Forelimb muscle (tissue), 1 donor: ENCODE results near the gene STK24. TPM values are rescaled to one million over a fixed set of nuclear protein-coding genes. Genes with fewer than 3 reads are reported as not detected.

Experiments
- DNase-seq: peaks from one replicate; pipeline ENCODE4 v3.0.0-alpha.2; 2013; ENCODE audit warnings: low read depth
- polyA plus RNA-seq: library from polyadenylated mRNA; unstranded; fragments of 120-200 nt; gene quantifications from one replicate; pipeline ENCODE4 v1.2.1, GENCODE V29; 2013; ENCODE audit not compliant: insufficient read length

STK24 gene
- polyA plus RNA-seq, 1 donor = 41.5 TPM

DNA sequence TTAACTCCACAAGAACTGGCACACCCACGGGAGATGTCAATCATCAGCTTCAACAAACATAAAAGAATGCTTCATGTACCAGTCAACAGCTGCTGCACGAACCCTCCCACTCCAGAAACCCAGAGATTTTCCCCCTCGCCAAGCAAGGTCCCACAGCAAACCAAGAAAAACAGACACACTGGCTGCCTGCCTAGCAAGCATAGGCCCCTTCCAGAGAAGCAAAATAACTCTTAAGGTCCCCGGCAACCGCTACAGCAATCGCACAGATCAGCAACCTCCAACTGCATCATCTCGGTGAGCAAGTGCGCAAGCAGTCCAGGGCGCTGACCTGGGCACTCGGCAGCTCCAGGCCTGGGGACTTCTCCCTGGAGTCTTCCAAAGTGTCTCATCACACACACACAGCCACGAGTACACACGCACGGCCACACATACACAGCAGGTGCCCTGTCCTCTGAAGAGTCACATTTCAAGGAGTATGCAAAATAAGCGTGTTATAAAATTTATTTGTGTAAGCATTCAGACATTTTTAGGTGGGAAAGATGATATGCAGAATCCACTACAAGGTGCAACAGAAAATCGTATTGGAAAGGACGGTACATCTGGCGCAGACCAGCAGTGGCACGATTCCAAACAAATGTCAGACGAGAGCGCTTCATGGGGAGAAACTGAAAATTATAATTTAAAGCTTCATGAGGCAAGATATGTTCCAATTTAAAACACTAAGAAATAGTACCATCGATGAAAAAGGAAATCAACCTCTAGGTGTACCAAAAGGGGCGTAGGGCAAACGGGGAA, 125.0 kb downstream of the STK24 start:
- DNase-seq = no peak

DNA sequence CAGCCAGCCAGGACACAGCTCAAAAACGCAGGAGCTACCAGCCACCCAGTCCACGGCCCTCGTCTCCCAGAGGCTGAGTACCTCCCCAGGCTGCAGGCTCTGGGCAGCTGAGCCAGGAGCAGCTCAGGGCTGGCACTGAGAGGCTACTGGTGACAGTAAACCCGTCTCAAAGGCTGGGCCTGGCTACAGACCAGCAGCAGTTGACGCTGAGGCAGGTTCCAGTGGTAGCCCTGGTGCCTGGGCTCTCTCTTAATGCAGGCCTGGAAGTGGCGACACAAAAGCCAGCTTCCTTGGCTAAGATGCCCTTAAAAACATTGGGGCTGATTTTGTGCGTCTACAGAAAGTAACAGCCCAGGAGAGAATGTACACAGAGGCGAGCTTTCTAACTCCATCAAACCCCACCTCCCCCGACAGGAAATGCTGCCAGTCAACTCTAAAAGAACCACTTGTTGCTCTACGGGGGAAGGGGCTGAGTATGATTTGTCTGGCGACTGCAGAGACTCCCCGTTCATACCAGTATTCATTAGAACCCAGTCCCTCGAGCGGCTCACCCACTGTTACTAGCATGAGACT, 126.3 kb downstream of the STK24 start:
- no peak for DNase-seq

DNA sequence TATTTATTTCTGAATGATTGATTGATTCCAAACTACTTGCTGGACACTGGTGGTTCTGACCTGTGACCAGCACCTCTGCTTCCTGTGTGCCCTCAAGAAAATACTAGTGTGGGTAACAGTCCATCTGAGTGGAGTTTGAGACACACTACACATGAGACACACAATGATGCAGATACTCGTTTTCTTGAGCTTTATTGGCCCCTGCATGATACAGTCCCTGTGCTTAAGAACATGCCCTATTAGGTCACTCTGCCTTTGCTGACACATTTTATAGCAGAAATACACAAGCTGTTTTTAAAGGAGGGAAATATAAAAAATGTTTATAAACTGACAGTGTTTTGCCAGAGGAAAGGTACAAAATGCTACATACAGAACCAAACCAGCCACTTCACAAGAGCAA, 126.9 kb downstream of the STK24 start:
- DNase-seq = no peak

DNA sequence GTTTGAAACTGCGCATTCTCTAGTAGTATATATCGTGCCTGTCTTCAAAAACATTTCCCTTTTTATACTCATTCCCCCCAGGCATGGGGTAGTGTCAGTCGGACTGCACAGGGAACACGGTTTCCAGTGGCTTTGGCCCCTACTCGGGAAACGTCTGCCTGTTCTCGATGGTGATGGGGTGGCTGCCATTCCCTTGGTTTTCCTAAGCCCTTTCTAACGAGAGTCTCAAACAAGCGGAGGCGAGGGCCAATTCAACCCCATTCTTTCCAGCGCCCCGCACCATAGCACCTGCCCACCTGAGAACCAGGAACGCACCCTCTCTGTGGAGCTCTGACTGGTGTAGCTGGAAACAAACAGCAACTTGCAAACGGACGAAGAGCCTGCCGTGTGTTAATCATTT, 127.6 kb downstream of the STK24 start:
- no peak for DNase-seq

DNA sequence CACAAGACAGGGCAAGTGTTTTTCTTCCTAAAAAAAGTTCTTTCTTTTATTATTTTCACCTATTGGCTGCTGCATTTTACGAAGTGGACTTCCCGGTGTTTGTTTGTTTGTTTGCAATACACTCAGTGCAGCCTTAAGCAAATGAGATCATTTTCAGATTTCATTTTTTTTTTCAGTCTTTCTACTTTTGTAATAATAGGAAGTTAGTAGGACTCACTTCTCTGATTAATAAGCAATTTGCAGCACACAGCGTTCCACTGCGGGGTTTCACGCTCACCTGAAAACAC, 128.3 kb downstream of the STK24 start:
- no peak for DNase-seq

DNA sequence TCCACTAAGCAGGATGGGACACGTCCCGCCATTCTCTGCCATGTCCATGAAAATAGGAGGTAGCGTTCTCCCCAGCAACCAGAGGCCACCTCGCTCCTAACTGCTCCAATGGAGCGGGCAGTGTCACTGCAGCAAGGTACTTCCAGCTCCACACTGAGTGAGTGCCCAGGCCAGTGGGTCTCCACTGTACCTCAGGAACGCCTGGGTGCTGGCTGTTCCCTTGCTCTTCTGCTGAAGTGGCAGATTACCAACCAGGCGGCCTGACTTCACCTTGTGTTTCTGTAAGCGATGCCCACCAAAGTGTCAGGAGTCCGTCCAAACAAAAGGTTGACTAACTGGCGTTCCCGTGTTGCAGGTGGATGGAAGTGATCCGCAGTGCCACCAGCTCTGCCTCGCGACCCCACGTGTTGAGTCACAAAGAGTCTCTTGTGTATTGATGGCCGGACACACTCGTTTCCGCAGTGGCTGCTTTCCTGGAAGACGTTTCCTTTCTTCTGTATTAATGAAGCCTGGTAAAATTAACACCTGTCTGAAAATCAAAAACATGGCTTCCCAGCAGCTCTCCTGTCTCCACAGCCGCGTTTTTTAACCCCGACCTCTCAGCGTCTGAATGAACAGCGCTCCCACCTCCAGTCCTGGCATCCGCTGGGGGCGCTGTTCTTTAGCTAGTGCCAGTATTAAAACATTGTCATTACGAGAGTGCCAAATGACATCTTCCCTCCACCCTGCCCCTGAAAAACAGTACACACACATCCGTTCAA, 128.8 kb downstream of the STK24 start:
- DNase-seq = no peak

DNA sequence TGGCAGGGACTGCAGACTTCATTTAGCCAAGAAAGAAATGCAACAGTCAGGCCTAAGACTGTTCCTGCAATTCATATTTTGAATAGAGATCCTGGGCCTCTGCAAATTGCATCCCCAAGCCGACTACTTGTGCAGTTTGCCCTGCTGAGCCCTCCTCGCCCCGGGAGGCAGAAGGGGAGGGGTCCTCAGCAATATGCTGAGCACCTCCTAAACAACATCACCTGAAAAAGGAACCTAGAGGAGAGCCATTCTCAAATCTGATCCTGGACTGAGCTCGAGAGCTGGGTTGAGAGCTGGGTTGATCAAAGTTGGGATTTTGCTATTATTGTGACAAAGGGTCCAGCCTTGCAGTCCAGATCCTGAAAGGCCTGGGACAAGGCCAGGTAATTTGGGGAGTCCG, 129.8 kb downstream of the STK24 start:
- no peak for DNase-seq

DNA sequence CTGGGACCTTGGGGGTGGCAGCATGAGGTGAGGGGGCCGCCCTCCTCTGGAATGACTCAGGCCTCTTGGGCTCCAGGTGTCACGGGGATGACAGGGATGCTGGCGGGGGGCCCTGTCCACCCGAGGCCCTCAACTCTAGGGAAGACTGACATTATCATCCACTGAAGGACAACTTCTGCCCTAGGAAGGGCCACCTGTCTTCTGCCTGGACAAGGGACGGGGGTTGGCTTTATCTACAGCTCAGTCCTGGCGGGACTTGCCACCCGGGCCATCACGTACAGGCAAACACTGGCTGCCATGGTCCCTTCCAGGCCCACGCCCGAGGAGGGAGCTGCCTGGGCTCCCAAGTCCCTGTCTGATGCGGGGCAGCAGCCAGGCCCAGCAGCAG, 130.7 kb downstream of the STK24 start:
- no peak for DNase-seq

DNA sequence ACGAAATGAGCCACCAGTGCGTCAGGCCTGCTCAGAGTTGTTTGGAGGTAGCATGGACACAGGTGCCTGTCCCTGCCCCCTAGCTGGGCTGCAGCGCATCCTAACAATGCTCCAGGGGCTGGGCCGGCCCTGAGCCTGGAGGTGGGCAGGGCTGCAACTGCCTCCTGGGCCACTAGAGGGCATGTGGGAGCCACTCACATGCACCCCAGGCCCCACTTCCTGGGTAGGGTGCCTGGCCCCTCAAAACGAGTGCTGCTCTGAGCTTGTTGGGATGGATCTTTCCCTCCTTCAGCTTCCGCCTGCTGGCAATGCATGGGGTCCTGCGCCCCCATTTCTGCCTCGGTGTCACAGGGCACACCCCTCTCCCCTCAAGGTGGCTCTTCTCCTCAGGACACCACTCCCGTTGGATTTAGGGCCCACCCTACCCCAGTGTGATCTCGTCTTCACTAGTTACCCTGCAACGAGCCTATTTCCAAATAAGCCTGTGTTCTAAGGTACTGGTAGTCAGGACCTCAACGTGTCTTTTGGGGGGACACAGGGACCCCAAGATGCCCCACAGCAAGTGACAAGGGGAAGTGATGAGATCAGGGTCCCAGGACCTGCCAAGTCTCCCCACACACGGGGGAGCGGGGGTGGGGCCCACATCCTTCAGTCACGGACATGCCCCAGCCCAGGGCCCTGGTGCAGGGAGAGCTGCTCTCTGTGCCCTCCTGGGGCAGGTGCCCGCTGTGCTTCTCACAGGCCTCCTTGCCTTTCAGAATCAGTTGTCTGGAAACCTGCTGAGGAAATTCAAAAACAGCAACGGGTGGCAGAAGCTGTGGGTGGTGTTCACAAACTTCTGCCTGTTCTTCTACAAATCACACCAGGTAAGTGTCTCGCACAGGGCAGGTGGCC, 131.3 kb downstream of the STK24 start:
- DNase-seq = no peak

DNA sequence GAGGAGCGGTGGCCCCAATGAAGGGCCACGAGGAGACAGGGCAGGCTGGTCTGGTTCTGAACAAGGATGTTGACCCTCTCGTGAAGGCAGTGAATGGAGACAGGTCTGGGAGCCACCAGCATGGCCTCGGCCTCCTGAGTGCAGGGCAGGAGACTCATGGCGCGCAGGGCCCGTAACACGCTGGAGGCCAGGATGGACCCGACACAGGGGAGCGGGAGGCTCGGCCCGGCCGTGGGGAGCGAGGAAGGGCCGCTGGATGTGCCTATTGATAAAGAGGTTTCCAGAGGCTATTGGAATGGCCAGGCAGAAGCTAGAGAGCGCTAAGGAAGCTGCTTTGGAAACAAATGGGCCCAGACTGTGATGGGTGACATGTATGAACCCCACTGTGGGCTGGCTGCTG, 132.5 kb downstream of the STK24 start:
- no peak for DNase-seq

DNA sequence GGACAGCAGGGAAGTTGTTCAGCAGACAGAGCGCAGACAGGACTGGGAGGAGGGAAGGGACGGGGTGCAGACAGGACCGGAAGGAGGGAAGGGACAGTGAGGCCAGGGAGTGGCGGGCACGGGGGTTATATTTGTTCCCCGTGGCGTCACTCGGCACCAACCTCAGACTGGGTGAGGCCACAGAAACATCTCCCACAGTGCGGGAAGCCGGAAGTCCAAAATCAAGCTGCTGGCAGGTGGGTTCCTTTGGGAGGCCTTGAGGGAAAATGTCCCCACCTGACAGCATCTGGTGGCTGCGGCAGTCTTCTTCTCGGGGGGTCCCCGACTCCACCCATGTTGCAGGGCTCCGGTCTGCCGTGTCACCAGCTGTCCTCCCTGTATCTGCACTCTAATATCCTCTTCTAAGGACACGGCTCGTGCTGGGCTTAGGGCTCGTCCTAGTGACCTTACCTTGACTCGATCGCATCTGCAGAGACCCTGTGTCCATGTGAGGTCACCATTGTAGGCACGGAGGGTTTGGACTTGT, 133.0 kb downstream of the STK24 start:
- DNase-seq = no peak

DNA sequence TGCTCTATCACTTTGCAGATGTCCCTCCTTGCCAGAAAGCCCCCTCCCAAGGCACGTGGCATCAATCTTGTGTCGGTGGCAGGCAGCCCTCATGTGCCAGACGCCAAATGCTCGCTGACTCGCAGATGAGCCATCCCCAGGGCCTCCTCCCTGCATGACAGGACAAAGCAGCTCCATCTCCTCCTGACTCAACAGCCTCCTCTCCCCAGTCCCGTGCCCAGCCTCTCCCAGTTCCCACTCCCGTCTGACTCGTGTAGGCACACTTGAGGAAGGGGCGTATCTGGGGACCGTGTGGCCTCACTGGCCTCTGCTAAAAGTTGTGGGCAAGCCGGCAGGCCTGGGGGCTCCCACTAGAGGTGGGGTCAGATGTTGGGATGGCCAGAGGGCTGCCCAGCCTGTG, 133.6 kb downstream of the STK24 start:
- DNase-seq = no peak

DNA sequence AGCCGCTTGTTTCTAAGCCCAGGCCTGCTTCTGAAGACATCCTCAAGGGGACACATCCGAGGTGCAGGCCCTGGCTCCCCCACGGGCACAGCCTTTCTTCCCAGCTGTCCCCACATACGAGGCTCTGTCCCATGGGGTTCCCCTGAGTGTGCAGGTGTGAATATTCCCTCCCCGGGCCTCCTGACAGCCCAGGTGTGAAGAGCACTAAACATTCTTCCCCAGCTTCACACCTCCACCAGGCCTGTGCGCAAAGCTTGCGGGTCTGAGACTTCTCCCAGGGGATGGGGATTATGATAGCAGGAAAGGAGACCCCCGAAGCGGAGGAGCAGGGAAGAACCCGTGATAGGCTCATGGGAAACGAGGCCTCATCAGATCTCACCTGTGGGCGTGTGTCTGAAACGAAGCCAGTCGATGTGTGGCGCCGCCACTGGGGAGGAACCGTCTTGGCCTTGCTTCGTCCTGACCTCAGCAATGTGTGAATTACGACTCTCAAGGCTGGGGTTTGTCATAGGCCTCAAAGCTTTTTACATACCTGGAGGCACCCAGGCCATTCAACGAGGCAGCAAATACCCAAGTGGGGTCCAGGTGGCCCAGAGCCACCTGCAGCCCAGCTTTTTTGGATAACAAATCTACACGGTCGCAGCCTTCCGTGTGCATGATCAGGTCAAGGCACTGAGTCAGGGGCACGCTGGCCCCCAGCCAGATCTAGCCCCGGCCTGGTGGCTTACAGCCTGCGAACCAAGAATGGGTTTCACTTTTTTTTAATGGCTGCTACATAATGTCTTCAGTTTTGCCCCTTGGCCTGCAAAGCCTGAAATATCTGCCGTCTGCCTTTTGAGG, 134.3 kb downstream of the STK24 start:
- DNase-seq = no peak

DNA sequence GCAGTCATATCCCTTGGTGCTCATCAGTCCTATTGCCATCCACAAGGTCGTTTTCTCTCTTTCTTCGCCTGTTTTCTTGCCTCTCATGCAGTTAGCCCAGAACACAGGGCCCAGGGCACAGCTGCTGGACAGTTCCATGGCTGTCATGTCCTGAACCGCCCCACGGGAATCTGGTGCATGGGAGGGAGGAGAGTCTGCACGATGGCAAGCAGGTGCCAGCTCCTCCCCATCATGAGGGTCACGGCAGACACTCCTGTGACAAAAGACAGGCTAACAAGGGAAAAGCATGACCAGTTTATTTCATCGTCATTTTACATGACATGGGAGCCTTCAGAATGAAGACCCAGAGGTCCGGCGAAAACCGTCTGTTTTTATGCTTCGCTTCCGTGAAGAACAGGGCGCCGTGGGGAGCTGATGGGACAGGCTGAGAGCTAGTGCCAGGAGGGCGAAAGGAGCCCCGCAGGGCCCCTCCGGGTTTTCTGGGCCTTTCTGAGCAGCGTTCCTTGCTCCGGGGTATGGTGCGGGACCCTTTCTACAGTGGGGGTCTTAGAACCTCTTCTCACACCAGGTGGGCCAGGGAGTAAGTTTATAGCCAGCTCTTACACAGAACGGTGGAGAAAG, 135.7 kb downstream of the STK24 start:
- no peak for DNase-seq

DNA sequence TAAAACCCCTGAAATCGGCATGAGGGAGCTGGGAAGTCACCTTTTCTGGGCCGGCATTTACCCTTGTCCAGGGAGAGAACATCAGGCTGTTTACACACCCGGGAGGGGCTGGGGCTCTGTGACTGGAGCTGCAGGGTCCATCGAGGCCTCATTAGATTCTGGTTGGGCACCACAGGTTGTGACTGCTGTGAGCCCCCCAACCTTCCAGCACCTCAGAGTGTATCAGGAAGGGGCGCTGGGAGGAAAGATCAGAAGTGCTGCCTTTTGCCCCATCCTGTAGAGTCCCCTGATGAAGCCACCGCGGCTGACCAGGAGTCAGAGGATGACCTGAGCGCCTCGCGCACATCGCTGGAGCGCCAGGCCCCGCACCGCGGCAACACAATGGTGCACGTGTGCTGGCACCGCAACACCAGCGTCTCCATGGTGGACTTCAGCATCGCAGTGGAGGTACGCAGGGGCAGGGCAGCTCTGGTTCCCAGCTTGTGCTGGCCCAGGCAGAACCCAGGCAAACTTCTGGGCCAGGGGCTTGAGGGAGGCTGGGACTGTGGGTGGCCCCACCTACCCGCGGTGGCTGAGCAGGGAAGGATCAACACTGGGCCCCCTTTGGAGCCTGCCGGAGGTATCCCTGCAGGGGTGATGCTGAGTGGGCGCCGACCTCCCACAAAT, 136.4 kb downstream of the STK24 start:
- DNase-seq = no peak

DNA sequence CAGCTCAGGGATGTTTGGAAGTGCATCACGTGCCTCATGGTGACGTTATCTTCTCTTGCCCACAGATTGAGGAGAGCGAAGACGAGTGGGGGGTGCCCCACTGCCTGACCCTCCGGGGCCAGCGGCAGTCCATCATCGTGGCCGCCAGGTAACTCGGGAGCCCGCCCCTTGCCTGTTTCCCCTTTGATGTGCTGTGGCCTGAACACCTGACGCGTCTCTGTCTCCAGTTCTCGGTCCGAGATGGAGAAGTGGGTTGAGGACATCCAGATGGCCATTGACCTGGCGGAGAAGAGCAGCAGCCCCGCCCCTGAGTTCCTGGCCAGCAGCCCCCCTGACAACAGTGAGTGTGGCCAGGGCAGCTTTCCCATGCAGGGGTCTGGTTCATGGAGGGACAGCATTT, 137.0 kb downstream of the STK24 start:
- DNase-seq = no peak

DNA sequence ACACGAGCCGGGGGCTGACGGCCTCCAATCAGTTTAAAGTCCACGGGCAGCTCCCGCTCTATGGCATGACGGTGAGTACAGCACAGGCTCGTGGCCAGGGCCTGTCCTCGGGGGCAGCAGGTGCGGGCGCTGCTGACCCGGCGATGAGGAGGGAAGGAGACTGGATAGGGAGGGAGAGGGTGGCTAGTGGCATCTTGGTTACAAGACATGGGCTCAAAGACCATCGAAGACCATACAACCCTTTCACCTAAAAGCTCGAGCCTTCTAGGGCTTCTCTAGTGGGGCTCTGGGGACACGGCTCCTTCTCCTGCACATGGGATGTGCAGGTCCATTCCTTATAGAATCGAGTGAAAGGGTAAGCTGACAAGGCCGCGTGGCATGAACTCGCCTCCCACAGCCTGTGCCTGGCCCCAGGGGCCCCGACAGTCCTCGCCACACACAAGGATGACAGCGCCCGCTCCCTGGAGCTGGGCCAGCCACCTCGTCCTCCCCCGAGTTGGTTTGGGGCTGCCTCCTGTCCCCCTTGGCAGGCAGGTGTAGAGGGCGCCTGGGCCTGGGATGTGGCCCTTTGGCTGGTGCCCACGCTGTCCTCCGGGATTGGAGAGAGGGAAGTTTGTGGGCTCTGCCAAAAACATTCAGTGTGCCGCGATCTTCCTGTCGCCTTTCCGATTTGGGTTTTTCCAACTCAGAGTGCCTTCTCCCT, 137.6 kb downstream of the STK24 start:
- no peak for DNase-seq

DNA sequence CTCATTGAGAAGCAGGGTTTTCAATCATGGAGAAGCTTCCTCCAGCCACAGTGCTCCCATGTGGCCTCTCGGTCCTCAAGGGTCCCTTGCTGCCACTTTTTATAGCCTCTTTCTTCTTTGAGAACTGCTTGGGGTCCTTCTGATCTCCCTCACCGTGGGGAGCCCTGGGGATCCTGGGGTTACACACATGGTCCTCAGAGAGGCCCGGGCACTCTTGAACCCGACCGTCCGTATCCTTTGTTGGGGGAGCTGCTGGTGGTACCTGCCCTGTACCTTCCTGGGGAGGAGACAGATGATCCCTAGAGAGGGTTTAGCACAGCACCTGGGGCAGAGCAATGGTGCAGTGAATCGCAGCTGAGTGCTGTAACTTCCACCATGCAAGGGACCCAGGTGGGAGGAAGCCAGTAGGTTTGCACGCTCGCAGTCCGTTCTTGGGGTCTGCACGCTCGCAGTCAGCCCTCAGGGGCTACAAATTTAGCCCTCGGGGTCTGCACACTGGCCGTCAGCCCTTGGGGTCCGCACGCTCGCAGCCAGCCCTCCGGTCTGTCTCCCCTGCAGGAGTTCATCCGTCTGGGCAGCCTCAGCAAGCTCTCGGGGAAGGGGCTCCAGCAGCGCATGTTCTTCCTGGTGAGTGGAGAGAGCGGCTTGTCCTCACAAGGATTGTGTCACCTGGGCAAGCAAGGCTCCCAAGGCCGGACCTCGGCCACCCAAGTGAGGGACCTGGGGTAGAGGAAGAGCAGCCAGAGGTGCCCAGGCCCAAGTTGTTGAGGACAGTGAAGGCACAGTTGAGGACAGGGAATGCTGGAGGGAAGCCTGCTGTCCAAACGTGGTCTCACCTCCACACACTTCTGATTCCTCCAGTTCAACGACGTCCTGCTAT, 138.4 kb downstream of the STK24 start:
- DNase-seq = no peak
